Measurements from ENCODE around the gene SVEP1.
"Not testable (repeated sequence)": the region's sequence is repeated elsewhere in the genome, so short reads cannot be mapped to it uniquely, and the experiment has no call there.

SVEP1 gene

GRCh38 chr9:110546411-110546871, 33.1 kb downstream of the SVEP1 start:
- ATAC-seq, result no peak
- Mint-ChIP-seq H3K9me3 (no peaks in the 10 kb centered on the region), H3K4me3 (no peak overlapping the region), H3K27ac (no peak overlapping the region), H3K27me3 (no peaks in the 10 kb centered on the region), H3K4me1 (no peaks in the 10 kb centered on the region), H3K36me3 (no peaks in the 10 kb centered on the region)

GRCh38 chr9:110545705-110546104, 33.8 kb downstream of the SVEP1 start:
- Mint-ChIP-seq H3K9me3 (no peaks in the 10 kb centered on the region), H3K27me3 (no peaks in the 10 kb centered on the region), H3K4me1 (no peaks in the 10 kb centered on the region), H3K4me3 (no peak overlapping the region), H3K36me3 (no peaks in the 10 kb centered on the region), H3K27ac (no peak overlapping the region)
- ATAC-seq, result no peak

- H3K27me3 Mint-ChIP-seq, result no peaks in the 10 kb centered on the region
- no peak overlapping the region for H3K27ac Mint-ChIP-seq
- H3K4me3 Mint-ChIP-seq, result no peak overlapping the region
- no peaks in the 10 kb centered on the region for H3K4me1 Mint-ChIP-seq
- H3K9me3 Mint-ChIP-seq, result no peaks in the 10 kb centered on the region
- no peaks in the 10 kb centered on the region for H3K36me3 Mint-ChIP-seq
- ATAC-seq, result no peak
Observed at GRCh38 chr9:110543631-110544051, 35.9 kb downstream of the SVEP1 start.

- ATAC-seq, result no peak
- H3K27ac Mint-ChIP-seq, result no peak overlapping the region
- H3K36me3 Mint-ChIP-seq, result no peaks in the 10 kb centered on the region
- no peaks in the 10 kb centered on the region for H3K9me3 Mint-ChIP-seq
- no peak overlapping the region for H3K4me3 Mint-ChIP-seq
- H3K27me3 Mint-ChIP-seq, result no peaks in the 10 kb centered on the region
- H3K4me1 Mint-ChIP-seq, result no peaks in the 10 kb centered on the region
Observed at GRCh38 chr9:110541950-110542349, 37.6 kb downstream of the SVEP1 start.

GRCh38 chr9:110538647-110539041, 40.9 kb downstream of the SVEP1 start:
- Mint-ChIP-seq H3K4me1 (no peaks in the 10 kb centered on the region), H3K27me3 (no peaks in the 10 kb centered on the region), H3K4me3 (no peak overlapping the region), H3K27ac (no peak overlapping the region), H3K9me3 (peaks cover 5% of the 10 kb centered on the region), H3K36me3 (no peaks in the 10 kb centered on the region)
- no peak for ATAC-seq

GRCh38 chr9:110537841-110538646, 41.5 kb downstream of the SVEP1 start:
- ATAC-seq, result no peak
- Mint-ChIP-seq H3K4me3 (no peak overlapping the region), H3K27me3 (no peaks in the 10 kb centered on the region), H3K36me3 (no peaks in the 10 kb centered on the region), H3K9me3 (peaks cover 5% of the 10 kb centered on the region), H3K27ac (no peak overlapping the region), H3K4me1 (no peaks in the 10 kb centered on the region)

- Mint-ChIP-seq H3K9me3 (peaks cover 5% of the 10 kb centered on the region), H3K27ac (no peak overlapping the region), H3K36me3 (no peaks in the 10 kb centered on the region), H3K27me3 (no peaks in the 10 kb centered on the region), H3K4me3 (no peak overlapping the region), H3K4me1 (no peaks in the 10 kb centered on the region)
- no peak for ATAC-seq
Observed at GRCh38 chr9:110536822-110537221, 42.7 kb downstream of the SVEP1 start.

GRCh38 chr9:110534162-110534561, 45.4 kb downstream of the SVEP1 start:
- not testable (repeated sequence) for H3K4me1 Mint-ChIP-seq, H3K27ac Mint-ChIP-seq, ATAC-seq, H3K4me3 Mint-ChIP-seq, H3K27me3 Mint-ChIP-seq, H3K36me3 Mint-ChIP-seq
- peaks cover 11% of the 10 kb centered on the region for H3K9me3 Mint-ChIP-seq

GRCh38 chr9:110532908-110533665, 46.5 kb downstream of the SVEP1 start:
- Mint-ChIP-seq H3K27ac (no peak overlapping the region), H3K27me3 (no peaks in the 10 kb centered on the region), H3K9me3 (peaks cover 17% of the 10 kb centered on the region), H3K4me1 (no peaks in the 10 kb centered on the region), H3K4me3 (no peak overlapping the region), H3K36me3 (no peaks in the 10 kb centered on the region)
- no peak for ATAC-seq

- ATAC-seq, result no peak
- H3K27ac Mint-ChIP-seq, result no peak overlapping the region
- H3K4me1 Mint-ChIP-seq, result no peaks in the 10 kb centered on the region
- H3K9me3 Mint-ChIP-seq, result peaks cover 17% of the 10 kb centered on the region
- H3K4me3 Mint-ChIP-seq, result no peak overlapping the region
- H3K36me3 Mint-ChIP-seq, result no peaks in the 10 kb centered on the region
- no peaks in the 10 kb centered on the region for H3K27me3 Mint-ChIP-seq
Observed at GRCh38 chr9:110531776-110532175, 47.8 kb downstream of the SVEP1 start.

- not testable (repeated sequence) for H3K27ac Mint-ChIP-seq, H3K27me3 Mint-ChIP-seq, ATAC-seq, H3K36me3 Mint-ChIP-seq, H3K4me3 Mint-ChIP-seq, H3K4me1 Mint-ChIP-seq
- peaks cover 17% of the 10 kb centered on the region for H3K9me3 Mint-ChIP-seq
Observed at GRCh38 chr9:110531241-110531640, 48.3 kb downstream of the SVEP1 start.

- no peak overlapping the region for H3K27ac Mint-ChIP-seq
- H3K4me1 Mint-ChIP-seq, result no peaks in the 10 kb centered on the region
- peaks cover 12% of the 10 kb centered on the region for H3K9me3 Mint-ChIP-seq
- H3K4me3 Mint-ChIP-seq, result no peak overlapping the region
- H3K36me3 Mint-ChIP-seq, result no peaks in the 10 kb centered on the region
- H3K27me3 Mint-ChIP-seq, result no peaks in the 10 kb centered on the region
- ATAC-seq, result no peak
Observed at GRCh38 chr9:110528645-110529044, 50.9 kb downstream of the SVEP1 start.

- Mint-ChIP-seq H3K27me3 (no peaks in the 10 kb centered on the region), H3K36me3 (no peaks in the 10 kb centered on the region), H3K4me1 (no peaks in the 10 kb centered on the region), H3K4me3 (no peak overlapping the region), H3K9me3 (peaks cover 12% of the 10 kb centered on the region), H3K27ac (no peak overlapping the region)
- no peak for ATAC-seq
Observed at GRCh38 chr9:110526426-110526825, 53.1 kb downstream of the SVEP1 start.

GRCh38 chr9:110521206-110521605, 58.3 kb downstream of the SVEP1 start:
- Mint-ChIP-seq H3K9me3 (no peaks in the 10 kb centered on the region), H3K4me1 (no peaks in the 10 kb centered on the region), H3K27me3 (no peaks in the 10 kb centered on the region), H3K4me3 (no peak overlapping the region), H3K36me3 (no peaks in the 10 kb centered on the region), H3K27ac (no peak overlapping the region)
- no peak for ATAC-seq

GRCh38 chr9:110520120-110520701, 59.3 kb downstream of the SVEP1 start:
- Mint-ChIP-seq H3K27ac (no peak overlapping the region), H3K4me1 (no peaks in the 10 kb centered on the region), H3K9me3 (no peaks in the 10 kb centered on the region), H3K4me3 (no peak overlapping the region), H3K27me3 (no peaks in the 10 kb centered on the region), H3K36me3 (no peaks in the 10 kb centered on the region)
- no peak for ATAC-seq
